HG03469 (cell line): ENCODE data around the gene PLA2G7.

ENCODE experiments used
- ATAC-seq: cut with Tn5 transposase; IDR thresholded peaks from one replicate; pipeline ENCODE4 v1.9.1; 2021; ENCODE audit warnings: mild to moderate bottlenecking, moderate library complexity, moderate number of reproducible peaks; ENCODE audit not compliant: unreplicated experiment

PLA2G7 gene

DNA sequence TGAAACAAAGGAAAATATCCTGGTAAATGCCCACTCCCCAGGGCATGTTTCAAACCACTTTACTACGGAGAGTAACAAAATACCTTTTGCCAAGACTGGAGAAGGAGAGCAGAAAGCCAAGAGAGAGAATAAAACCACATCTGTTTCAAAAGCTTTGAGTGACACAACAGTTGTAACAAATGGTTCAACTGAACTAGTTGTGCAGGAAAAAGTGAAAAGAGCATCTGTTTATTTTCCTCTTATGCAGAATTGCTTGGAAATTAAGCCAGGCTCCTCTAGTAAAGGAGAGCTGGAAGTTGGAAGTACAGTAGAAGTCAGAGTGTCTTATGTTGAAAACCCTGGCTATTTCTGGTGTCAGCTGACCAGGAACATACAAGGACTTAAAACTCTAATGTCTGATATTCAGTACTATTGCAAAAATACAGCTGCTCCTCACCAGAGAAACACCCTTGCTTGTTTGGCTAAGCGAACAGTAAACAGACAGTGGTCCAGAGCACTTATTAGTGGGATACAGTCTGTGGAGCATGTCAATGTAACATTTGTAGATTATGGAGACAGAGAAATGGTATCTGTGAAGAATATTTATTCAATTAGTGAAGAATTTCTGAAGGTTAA, 44.9 kb downstream of the PLA2G7 start:
- ATAC-seq = no peak

DNA sequence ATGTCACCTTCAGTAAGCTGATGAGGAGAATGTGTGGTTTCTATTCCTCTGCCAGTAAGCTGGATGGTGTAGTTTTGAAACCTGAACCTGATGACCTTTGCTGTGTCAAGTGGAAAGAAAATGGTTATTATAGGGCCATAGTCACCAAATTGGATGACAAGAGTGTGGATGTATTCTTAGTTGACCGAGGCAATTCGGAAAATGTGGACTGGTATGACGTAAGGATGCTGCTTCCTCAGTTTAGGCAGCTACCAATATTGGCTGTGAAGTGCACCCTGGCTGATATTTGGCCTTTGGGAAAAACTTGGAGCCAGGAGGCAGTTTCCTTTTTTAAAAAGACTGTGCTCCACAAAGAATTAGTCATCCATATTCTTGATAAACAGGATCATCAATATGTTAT, 45.5 kb downstream of the PLA2G7 start:
- no peak for ATAC-seq

DNA sequence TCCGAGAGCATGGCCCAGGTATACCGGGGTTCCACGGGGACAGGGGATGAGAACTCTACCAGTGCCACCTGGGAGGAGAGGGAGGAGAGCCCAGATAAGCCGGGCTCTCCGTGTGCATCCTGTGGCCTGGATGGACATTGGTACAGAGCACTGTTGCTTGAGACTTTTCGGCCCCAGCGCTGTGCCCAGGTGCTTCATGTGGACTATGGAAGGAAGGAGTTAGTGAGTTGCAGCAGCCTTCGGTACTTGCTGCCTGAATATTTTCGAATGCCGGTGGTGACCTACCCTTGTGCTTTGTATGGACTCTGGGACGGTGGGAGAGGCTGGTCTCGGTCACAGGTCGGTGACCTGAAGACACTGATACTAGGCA, 46.2 kb downstream of the PLA2G7 start:
- no peak for ATAC-seq

DNA sequence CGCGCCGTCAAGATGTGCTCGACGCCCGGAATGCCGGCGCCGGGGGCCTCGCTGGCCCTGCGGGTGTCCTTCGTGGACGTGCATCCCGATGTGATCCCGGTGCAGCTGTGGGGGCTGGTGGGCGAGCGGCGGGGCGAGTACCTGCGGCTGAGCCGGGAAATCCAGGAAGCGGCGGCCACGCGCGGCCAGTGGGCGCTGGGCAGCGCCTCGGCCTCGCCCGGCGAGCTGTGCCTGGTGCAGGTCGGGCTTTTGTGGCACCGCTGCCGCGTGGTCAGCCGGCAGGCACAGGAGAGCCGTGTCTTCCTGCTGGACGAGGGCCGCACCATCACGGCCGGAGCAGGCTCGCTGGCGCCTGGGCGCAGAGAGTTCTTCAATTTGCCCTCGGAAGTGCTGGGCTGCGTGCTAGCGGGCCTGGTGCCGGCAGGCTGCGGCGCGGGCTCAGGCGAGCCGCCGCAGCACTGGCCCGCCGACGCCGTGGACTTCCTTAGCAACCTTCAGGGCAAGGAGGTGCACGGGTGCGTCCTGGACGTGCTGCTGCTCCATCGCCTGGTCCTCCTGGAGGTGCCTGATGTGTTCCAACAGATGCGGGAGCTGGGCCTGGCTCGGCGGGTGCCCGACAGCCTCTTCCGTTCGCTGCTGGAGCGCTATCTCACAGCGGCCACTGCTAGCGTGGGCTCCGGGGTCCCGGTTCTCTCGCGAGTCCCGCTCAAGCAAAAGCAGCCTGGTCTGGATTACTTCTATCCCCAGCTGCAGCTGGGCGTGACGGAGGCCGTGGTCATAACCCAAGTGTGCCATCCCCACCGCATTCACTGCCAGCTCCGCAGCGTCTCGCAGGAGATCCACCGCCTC, 46.8 kb downstream of the PLA2G7 start:
- no peak for ATAC-seq

DNA sequence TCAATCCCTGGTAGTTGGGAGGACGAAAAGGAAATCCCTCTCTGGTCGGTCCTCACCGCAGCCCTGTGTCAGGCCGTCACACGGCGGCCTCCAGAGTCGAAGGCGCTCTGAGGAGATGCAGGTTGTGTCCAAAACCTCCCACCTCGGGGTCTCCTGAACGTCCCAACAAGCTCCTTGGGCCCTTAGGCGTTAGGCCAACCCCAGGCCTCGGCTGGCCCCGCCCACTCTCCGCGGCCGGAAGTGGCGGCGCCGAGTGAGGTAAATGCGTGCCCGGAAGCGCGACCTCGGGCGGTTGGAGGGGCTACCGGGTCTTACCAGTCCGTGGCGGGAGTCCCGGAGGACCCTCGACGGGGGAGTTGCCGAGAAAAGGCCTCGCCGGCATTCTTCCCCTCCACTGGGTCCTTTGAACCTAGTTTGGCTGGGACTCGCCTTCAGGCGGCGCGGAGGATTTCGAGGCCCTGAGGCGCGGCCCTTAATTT, 47.5 kb downstream of the PLA2G7 start, which contains the start of gene TDRD6:
TDRD6 (plus strand) TSS at position 267 of the 479 bp plus-strand sequence. CDS start 244 bp downstream, outside the sequence.
- ATAC-seq = no peak

DNA sequence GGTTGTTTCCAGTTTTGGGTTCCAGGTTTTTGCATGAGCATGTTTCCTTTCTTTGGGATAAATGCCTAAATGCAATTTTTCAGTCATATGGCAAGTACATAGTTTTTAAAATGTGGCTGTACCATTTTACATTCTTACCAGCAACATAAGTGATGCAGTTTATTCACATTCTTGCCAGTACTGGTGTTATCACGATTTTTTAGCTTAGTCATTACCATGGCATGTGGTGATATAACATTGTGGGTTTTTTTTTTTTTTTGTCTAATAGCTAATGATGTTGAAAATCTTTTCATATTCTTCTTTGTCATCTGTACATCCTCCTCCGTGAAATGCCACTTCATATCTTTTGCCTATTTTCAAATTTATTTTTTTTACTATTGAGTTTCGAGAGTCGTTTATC, 50.4 kb downstream of the PLA2G7 start:
- ATAC-seq = no peak

DNA sequence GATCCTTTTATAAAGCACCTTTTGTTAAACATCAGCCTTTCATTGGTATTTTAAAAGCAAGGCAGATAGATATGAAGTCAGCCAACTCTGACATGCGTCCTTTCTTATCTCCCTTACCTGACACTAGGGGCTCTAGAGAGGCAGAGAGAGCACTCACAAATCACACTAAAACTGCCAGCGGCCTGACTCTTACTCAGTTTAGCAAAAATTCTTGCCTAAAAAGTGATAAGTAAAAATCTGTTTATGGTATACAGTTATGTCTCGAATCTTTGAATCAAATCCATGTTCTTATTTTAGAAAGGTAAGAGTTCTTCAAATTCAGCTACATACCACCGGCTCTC, 57.9 kb downstream of the PLA2G7 start:
- ATAC-seq = no peak

DNA sequence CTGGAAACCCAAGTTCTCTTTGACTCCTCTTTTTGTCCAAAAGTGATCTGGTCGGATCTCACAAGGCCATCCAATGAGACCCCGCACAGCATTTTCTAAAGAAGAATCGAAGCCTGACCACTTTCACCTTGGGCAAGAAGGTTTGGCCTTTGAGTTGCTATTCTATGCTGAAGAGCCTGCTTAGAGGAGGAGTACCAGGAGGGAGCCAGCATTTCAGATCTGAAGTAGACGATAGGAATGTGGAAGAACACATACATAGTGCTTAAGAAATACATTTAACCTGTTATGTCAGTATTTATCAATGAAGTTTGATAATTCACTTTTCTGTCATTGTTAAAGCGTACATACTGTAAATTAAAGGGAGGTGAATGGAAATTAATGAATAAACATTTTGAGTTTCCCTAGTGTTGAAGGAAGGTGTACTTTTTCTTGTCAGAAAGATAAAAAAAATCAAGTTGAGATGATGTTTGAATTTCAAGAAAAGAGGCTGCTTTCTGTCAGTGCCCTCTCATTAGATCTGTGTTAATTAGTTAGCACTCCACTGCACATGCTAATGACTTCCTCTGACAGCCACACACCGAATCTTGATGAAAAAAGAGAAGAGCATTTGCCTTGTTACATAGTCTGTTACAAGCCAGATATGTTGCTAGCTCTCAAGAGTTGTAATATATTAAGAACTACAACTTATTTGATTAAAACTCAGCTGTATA, 58.4 kb downstream of the PLA2G7 start:
- ATAC-seq = no peak

DNA sequence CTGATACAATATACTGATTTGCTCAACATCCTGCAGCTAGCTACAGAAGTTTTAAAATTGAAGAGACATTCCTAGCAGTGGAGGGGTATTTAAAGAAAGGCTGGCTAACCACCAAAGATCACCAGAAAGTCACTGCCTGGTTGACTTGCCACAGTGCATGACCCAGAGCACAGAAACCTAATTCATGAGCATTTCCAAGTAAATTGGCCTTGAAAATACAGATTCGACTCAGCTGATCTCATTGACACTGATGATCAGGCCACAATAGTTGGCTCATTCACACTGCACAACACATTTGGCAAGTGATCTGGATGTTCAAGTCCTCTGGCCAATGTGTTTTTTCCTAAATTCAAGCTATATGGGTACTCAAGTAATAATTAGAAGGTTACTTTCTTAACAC, 60.8 kb downstream of the PLA2G7 start:
- no peak for ATAC-seq

DNA sequence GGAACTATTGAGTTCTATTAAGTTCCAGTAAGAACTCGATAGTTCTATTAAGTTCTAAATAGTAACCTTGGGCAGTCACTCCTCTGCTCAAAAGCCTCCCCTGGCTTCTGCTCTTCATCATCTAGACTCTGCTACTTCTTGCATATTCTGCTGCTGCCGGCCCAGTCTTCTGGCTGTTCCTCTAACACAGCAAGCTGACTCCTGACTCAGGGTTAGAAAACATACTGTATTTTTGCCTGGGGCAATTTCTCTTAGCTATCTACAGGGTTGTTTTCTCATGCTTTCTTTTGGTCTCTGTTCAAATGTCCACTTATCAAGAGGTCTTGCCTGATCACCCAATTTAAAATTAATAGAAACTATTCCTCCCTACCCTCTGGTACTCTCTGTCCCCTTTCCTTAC, 67.8 kb downstream of the PLA2G7 start:
- ATAC-seq = no peak

DNA sequence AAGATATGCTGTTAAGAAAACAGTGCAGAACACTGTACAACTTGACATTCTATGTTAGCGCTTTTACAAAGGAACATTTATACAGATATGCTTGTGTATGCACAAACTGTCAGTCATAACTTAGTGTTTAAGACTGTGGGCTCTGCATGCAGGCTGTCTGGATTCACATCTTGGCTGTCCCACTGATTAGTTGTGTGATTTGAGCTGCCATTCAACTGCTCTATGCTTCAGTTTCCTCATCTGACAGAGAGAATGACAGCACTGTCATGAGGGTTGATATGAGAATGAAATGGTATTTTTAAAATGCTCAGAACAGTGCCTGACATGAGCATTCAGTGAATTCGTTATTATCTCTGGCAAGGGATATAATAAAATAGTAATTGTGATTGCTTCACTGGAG, 73.7 kb downstream of the PLA2G7 start:
- ATAC-seq = no peak

DNA sequence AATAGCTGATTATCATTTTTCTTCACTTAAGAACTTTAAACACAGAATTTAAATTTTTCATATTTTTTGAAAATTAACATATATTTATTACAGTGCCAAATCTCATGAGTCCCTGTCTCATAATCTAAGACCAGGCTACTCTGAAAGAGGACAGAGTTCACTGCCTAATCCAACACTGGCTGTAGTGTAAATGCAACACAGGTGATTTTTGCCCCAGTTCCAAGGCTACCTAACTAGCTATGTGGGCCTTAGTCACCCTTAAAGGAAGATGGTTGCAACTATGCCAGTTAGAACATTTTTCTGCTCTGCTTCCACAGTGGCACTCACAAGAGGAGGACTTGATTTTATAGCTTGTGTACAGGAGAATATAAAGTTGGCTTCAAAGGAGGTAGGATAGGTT, 77.5 kb downstream of the PLA2G7 start:
- ATAC-seq = no peak

DNA sequence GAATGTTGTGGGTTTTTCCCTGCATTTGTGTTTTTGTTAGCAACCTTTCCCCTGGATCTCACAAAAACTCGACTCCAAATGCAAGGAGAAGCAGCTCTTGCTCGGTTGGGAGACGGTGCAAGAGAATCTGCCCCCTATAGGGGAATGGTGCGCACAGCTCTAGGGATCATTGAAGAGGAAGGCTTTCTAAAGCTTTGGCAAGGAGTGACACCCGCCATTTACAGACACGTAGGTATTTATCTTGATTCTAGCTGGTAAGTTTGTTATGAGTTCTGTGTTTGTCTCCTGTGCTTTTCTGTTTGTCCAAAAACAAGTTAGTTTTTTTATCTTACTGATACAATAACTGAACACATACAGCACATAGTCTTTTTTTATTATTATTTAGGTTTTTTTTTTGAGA, 79.4 kb downstream of the PLA2G7 start:
- ATAC-seq = no peak
